Midbrain (tissue), 1 donor: ENCODE results near the gene CARD19.

Experiments
- DNase-seq: peaks from one replicate; lab custom pipeline; 2025; lab: John Stamatoyannopoulos, UW

CARD19 gene

GRCh38 chr9:93161786-93162562 lies 66.0 kb downstream of the CARD19 start:
- DNase-seq, result no peak
